ENCODE results near the gene NRG4. TPM values are rescaled to one million over a fixed set of nuclear protein-coding genes. Genes with fewer than 3 reads are reported as not detected.

The NRG4 gene
- total RNA-seq (not detected), polyA plus RNA-seq (not detected)

- peaks cover 0 to 2% of the 10 kb centered on the region in 2 donors for H3K36me3 Mint-ChIP-seq
- H3K27ac Mint-ChIP-seq = no peak within 1 kb of the TSS
- POLR2A ChIA-PET (ENCODE audit: partially characterized antibody) = no interaction called here
- H3K4me3 Mint-ChIP-seq = peak within 1 kb of the TSS in 3 of 8 donors; percentile 4 to 44 (median 23)
- H3K9me3 Mint-ChIP-seq = peaks cover 9 to 23% (median 11%) of the 10 kb centered on the region in 8 donors
- Histone ChIP-seq H3K36me3 (ENCODE audit: insufficient read depth, low read length) (no peaks in the 10 kb centered on the region), H3K4me3 (ENCODE audit: low read length in 2 of 2) (no peak within 1 kb of the TSS), H3K9me3 (ENCODE audit: control insufficient read depth in 1 of 2, low read length in 2 of 2) (no peaks in the 10 kb centered on the region), H3K27ac (ENCODE audit: low read depth, low read length) (no peak within 1 kb of the TSS), H3K4me1 (ENCODE audit: insufficient read depth, low read length) (no peaks in the 10 kb centered on the region), H3K27me3 (ENCODE audit: insufficient read depth, low read length) (no peaks in the 10 kb centered on the region)
- no peak for DNase-seq
- intact Hi-C loops (cut with micrococcal nuclease) = no loop called here
- CTCF ChIA-PET (ENCODE audit: partially characterized antibody) = no interaction called here
- peaks cover 20 to 33% of the 10 kb centered on the region in 2 donors for H3K27me3 Mint-ChIP-seq
- peaks cover 2 to 6% (median 5%) of the 10 kb centered on the region in 4 donors for H3K4me1 Mint-ChIP-seq
Observed at GRCh38 chr15:76011627-76012551, at the start of gene NRG4. TSS of gene NRG4 (minus strand) at chr15:76012424. CDS start at chr15:76011230, 1,194 bp downstream.

GRCh38 chr15:76061700-76062099, 49.5 kb upstream of the NRG4 start:
- Mint-ChIP-seq H3K4me3 (peak overlapping the region in 1 of 8 donors; percentile 43), H3K9me3 (no peaks in the 10 kb centered on the region), H3K36me3 (no peaks in the 10 kb centered on the region), H3K27me3 (peaks cover 28 to 40% of the 10 kb centered on the region in 2 donors), H3K4me1 (peaks cover 11 to 40% (median 26%) of the 10 kb centered on the region in 4 donors), H3K27ac (no peak overlapping the region)
- ChIA-PET CTCF (ENCODE audit: partially characterized antibody) (interaction anchor here (0.9 to 7.0 kb wide), 3 partner anchors 77 to 89 kb away, joined by 3 to 99 read pairs (median 9); no protein-coding TSS in a partner anchor), POLR2A (ENCODE audit: partially characterized antibody) (no interaction called here)
- Histone ChIP-seq H3K4me1 (ENCODE audit: insufficient read depth, low read length) (peaks cover 32% of the 10 kb centered on the region), H3K4me3 (ENCODE audit: low read length in 2 of 2) (no peak overlapping the region), H3K27me3 (ENCODE audit: insufficient read depth, low read length) (peaks cover 32% of the 10 kb centered on the region), H3K9me3 (ENCODE audit: control insufficient read depth in 1 of 2, low read length in 2 of 2) (no peaks in the 10 kb centered on the region), H3K36me3 (ENCODE audit: insufficient read depth, low read length) (no peaks in the 10 kb centered on the region), H3K27ac (ENCODE audit: low read depth, low read length) (no peak overlapping the region)
- intact Hi-C loops (cut with micrococcal nuclease) = no loop called here
- DNase-seq = no peak

GRCh38 chr15:76060118-76060989, 48.1 kb upstream of the NRG4 start:
- H3K4me3 Mint-ChIP-seq = peak overlapping the region; percentile 77 to 87 (median 84)
- no peaks in the 10 kb centered on the region for H3K9me3 ChIP-seq (ENCODE audit: control insufficient read depth in 1 of 2, low read length in 2 of 2)
- ChIA-PET POLR2A (ENCODE audit: partially characterized antibody) (no interaction called here), CTCF (ENCODE audit: partially characterized antibody) (interaction anchor here (0.6 to 7.0 kb wide), 3 partner anchors 13 to 90 kb away, joined by 4 to 99 read pairs (median 9); no protein-coding TSS in a partner anchor)
- DNase-seq = peak in 4 of 5 donors; percentile 4 to 71 (median 25)
- no peaks in the 10 kb centered on the region for H3K9me3 Mint-ChIP-seq
- H3K27me3 ChIP-seq (ENCODE audit: insufficient read depth, low read length) = peaks cover 32% of the 10 kb centered on the region
- peaks cover 8 to 33% (median 21%) of the 10 kb centered on the region in 4 donors for H3K4me1 Mint-ChIP-seq
- no peaks in the 10 kb centered on the region for H3K36me3 ChIP-seq (ENCODE audit: insufficient read depth, low read length)
- H3K27ac ChIP-seq (ENCODE audit: low read depth, low read length) = no peak overlapping the region
- intact Hi-C loops (cut with micrococcal nuclease) = no loop called here
- no peaks in the 10 kb centered on the region for H3K36me3 Mint-ChIP-seq
- H3K27ac Mint-ChIP-seq = peak overlapping the region in 2 of 7 donors; percentile 30 to 51
- H3K27me3 Mint-ChIP-seq = peaks cover 33 to 43% of the 10 kb centered on the region in 2 donors
- peaks cover 25% of the 10 kb centered on the region for H3K4me1 ChIP-seq (ENCODE audit: insufficient read depth, low read length)
- peak overlapping the region in 1 of 2 donors; percentile 34 for H3K4me3 ChIP-seq (ENCODE audit: low read length in 2 of 2)

GRCh38 chr15:76059320-76060117, 47.3 kb upstream of the NRG4 start, which contains the start of gene TMEM266:
TSS of gene TMEM266 (plus strand) at chr15:76059985. CDS start at chr15:76134264, 74,279 bp downstream.
- peak in 2 of 5 donors; percentile 18 to 22 for DNase-seq
- peak within 1 kb of the TSS in 1 of 2 donors; percentile 34 for H3K4me3 ChIP-seq (ENCODE audit: low read length in 2 of 2)
- peaks cover 32% of the 10 kb centered on the region for H3K27me3 ChIP-seq (ENCODE audit: insufficient read depth, low read length)
- ChIA-PET CTCF (ENCODE audit: partially characterized antibody) (interaction anchor here (0.9 to 7.0 kb wide), 5 partner anchors 16 to 91 kb away, joined by 3 to 99 read pairs (median 4); no protein-coding TSS in a partner anchor), POLR2A (ENCODE audit: partially characterized antibody) (interaction anchor here (1.1 kb wide), 1 partner anchor 80 kb away, joined by 3 read pairs; no protein-coding TSS in a partner anchor)
- no peaks in the 10 kb centered on the region for H3K9me3 ChIP-seq (ENCODE audit: control insufficient read depth in 1 of 2, low read length in 2 of 2)
- no peaks in the 10 kb centered on the region for H3K36me3 ChIP-seq (ENCODE audit: insufficient read depth, low read length)
- H3K36me3 Mint-ChIP-seq = no peaks in the 10 kb centered on the region
- peaks cover 5 to 27% (median 16%) of the 10 kb centered on the region in 4 donors for H3K4me1 Mint-ChIP-seq
- intact Hi-C loops (cut with micrococcal nuclease) = loop anchor here (5.0 kb wide), 1 partner anchor 93 kb away; no protein-coding TSS in a partner anchor
- H3K27ac ChIP-seq (ENCODE audit: low read depth, low read length) = no peak within 1 kb of the TSS
- peaks cover 35 to 41% of the 10 kb centered on the region in 2 donors for H3K27me3 Mint-ChIP-seq
- peak within 1 kb of the TSS in 4 of 7 donors; percentile 30 to 55 (median 44) for H3K27ac Mint-ChIP-seq
- H3K4me3 Mint-ChIP-seq = peak within 1 kb of the TSS; percentile 77 to 87 (median 84)
- peaks cover 24% of the 10 kb centered on the region for H3K4me1 ChIP-seq (ENCODE audit: insufficient read depth, low read length)
- H3K9me3 Mint-ChIP-seq = no peaks in the 10 kb centered on the region

GRCh38 chr15:76058714-76059319, 46.6 kb upstream of the NRG4 start:
- DNase-seq = peak in 1 of 5 donors; percentile 13
- peak overlapping the region in 1 of 2 donors; percentile 25 for H3K4me3 ChIP-seq (ENCODE audit: low read length in 2 of 2)
- Mint-ChIP-seq H3K4me3 (peak overlapping the region; percentile 76 to 83 (median 78)), H3K27ac (peak overlapping the region in 3 of 7 donors; percentile 22 to 55 (median 38)), H3K27me3 (peaks cover 40 to 45% of the 10 kb centered on the region in 2 donors), H3K4me1 (peaks cover 5 to 27% (median 16%) of the 10 kb centered on the region in 4 donors), H3K9me3 (no peaks in the 10 kb centered on the region), H3K36me3 (no peaks in the 10 kb centered on the region)
- H3K27ac ChIP-seq (ENCODE audit: low read depth, low read length) = no peak overlapping the region
- no peaks in the 10 kb centered on the region for H3K9me3 ChIP-seq (ENCODE audit: control insufficient read depth in 1 of 2, low read length in 2 of 2)
- intact Hi-C loops (cut with micrococcal nuclease) = loop anchor here (5.0 kb wide), 1 partner anchor 93 kb away; no protein-coding TSS in a partner anchor
- H3K36me3 ChIP-seq (ENCODE audit: insufficient read depth, low read length) = no peaks in the 10 kb centered on the region
- peaks cover 24% of the 10 kb centered on the region for H3K4me1 ChIP-seq (ENCODE audit: insufficient read depth, low read length)
- H3K27me3 ChIP-seq (ENCODE audit: insufficient read depth, low read length) = peaks cover 32% of the 10 kb centered on the region
- ChIA-PET CTCF (ENCODE audit: partially characterized antibody) (interaction anchor here (0.9 to 7.0 kb wide), 7 partner anchors 10 to 249 kb away, joined by 3 to 99 read pairs (median 4); no protein-coding TSS in a partner anchor), POLR2A (ENCODE audit: partially characterized antibody) (interaction anchor here (1.1 kb wide), 1 partner anchor 80 kb away, joined by 3 read pairs; no protein-coding TSS in a partner anchor)

Data from CD4-positive, alpha-beta memory T cell (primary cell).